ENCODE measurements around the gene KLHDC8A. TPM values are rescaled to one million over a fixed set of nuclear protein-coding genes. Genes with fewer than 3 reads are reported as not detected.

Gene KLHDC8A
- total and polyA plus RNA-seq, 7 donors, result 0.01 to 0.24 (median 0.03) TPM; not detected in 4

DNA sequence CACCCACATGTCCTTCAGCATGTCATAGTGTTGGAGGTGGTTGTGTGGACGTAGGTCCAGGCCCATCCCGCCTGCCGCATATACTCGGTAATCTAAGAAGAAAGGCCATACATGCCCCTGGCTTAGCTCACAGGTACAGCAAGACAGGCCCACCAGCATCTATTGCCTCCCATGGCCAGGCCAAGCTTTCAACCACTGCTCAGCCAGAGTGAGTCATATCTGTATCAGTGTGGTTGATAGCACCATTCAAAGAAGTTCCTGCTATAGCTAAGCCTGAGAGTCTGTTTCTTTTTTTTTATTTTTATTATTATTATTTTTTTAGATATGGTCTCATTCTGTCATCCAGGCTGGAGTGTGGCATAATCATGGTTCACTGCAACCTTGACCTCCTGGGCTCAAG lies 17.0 kb downstream of the KLHDC8A start:
- Histone ChIP-seq H3K4me1 (peaks cover 12% of the 10 kb centered on the region), H3K27me3 (ENCODE audit: insufficient read depth in 3 of 3, low read length in 2 of 3) (peaks cover 0 to 22% (median 10%) of the 10 kb centered on the region in 3 donors), H3K27ac (no peak overlapping the region), H3K36me3 (ENCODE audit: insufficient read depth in 1 of 2, low read depth in 1 of 2) (no peaks in the 10 kb centered on the region), H3K4me3 (no peak overlapping the region), H3K9me3 (no peaks in the 10 kb centered on the region)
- TF ChIP-seq, protein P1, sequence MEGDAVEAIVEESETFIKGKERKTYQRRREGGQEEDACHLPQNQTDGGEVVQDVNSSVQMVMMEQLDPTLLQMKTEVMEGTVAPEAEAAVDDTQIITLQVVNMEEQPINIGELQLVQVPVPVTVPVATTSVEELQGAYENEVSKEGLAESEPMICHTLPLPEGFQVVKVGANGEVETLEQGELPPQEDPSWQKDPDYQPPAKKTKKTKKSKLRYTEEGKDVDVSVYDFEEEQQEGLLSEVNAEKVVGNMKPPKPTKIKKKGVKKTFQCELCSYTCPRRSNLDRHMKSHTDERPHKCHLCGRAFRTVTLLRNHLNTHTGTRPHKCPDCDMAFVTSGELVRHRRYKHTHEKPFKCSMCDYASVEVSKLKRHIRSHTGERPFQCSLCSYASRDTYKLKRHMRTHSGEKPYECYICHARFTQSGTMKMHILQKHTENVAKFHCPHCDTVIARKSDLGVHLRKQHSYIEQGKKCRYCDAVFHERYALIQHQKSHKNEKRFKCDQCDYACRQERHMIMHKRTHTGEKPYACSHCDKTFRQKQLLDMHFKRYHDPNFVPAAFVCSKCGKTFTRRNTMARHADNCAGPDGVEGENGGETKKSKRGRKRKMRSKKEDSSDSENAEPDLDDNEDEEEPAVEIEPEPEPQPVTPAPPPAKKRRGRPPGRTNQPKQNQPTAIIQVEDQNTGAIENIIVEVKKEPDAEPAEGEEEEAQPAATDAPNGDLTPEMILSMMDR (IDR thresholded peaks at IDR 0.05), result no peak
- WGBS, 3 donors, result 94 to 98% (median 96%) methylated on average over 4 of the region's 4 CpGs
- intact Hi-C loops (cut with DNase I), result loop anchor here in 1 of 2 donors (5.0 kb wide), 1 partner anchor 183 kb away; no protein-coding TSS in a partner anchor
- DNase-seq (no peak), ATAC-seq (no peak)

DNA sequence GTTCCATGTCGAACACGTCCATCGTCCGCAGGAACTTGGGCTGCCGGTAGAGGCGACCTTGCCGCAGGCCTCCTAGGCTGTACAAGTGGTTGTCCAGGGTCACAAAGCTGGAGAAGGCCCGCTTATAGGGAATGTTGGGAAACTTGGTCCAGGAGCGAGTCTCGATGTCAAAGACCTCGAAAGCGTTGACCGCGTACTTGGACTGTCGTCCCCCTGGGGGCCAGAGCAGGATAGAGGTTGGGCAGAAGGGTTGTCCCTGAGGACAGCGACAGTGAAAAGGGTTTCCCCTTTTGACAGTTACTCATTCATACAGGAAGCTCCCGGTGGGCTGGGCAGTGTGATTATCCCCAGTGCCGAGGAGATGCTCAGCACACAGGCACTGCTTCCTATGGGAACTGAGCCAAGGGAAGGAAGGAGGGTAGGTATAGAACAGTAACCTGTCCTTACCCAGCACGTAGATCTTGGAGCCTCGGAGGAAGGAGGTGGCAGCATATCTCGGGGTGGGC lies 17.5 kb downstream of the KLHDC8A start:
- ATAC-seq (no peak), DNase-seq (no peak)
- no peak overlapping the region for H3K4me3 ChIP-seq
- 84 to 90% (median 88%) methylated on average over 21 of the region's 21 CpGs for WGBS, 3 donors
- H3K27ac ChIP-seq, result no peak overlapping the region
- H3K36me3 ChIP-seq (ENCODE audit: insufficient read depth in 1 of 2, low read depth in 1 of 2), result no peaks in the 10 kb centered on the region
- TF ChIP-seq, protein P1 (IDR thresholded peaks at IDR 0.05), result no peak
- H3K27me3 ChIP-seq (ENCODE audit: insufficient read depth in 3 of 3, low read length in 2 of 3), result peaks cover 0 to 17% (median 7%) of the 10 kb centered on the region in 3 donors
- H3K9me3 ChIP-seq, result no peaks in the 10 kb centered on the region
- intact Hi-C loops (cut with DNase I), result loop anchor here in 1 of 2 donors (5.0 kb wide), 1 partner anchor 183 kb away; no protein-coding TSS in a partner anchor
- peaks cover 12% of the 10 kb centered on the region for H3K4me1 ChIP-seq

DNA sequence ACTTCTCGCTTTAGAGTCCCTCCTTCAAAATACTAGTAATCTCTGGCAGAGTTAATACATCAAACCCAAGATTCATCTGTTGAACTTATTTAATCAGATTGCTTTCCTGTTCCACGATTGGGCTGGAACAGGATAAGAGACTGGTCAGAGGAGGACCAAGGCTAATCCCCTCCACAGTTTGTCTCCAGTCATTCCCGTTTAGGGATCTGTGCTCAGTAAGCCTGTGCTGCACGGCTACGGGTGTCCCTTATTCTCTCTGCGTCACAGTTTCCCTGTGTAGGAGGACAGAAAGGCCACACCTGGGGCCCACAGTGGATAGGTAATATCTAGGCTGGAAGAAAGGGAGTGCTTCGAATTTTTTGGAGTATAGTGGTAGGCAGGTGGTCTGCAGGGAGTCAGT lies 18.7 kb downstream of the KLHDC8A start:
- 68 to 73% (median 68%) methylated on average over 7 of the region's 7 CpGs for WGBS, 3 donors
- DNase-seq (no peak), ATAC-seq (no peak)
- Histone ChIP-seq H3K27ac (no peak overlapping the region), H3K27me3 (ENCODE audit: insufficient read depth in 3 of 3, low read length in 2 of 3) (peaks cover 0 to 5% (median 0%) of the 10 kb centered on the region in 3 donors), H3K9me3 (no peaks in the 10 kb centered on the region), H3K36me3 (ENCODE audit: insufficient read depth in 1 of 2, low read depth in 1 of 2) (no peaks in the 10 kb centered on the region), H3K4me1 (peaks cover 5% of the 10 kb centered on the region), H3K4me3 (no peak overlapping the region)
- intact Hi-C loops (cut with DNase I), result loop anchor here in 1 of 2 donors (5.0 kb wide), 1 partner anchor 184 kb away; no protein-coding TSS in a partner anchor
- TF ChIP-seq, protein P1 (IDR thresholded peaks at IDR 0.05), result no peak

DNA sequence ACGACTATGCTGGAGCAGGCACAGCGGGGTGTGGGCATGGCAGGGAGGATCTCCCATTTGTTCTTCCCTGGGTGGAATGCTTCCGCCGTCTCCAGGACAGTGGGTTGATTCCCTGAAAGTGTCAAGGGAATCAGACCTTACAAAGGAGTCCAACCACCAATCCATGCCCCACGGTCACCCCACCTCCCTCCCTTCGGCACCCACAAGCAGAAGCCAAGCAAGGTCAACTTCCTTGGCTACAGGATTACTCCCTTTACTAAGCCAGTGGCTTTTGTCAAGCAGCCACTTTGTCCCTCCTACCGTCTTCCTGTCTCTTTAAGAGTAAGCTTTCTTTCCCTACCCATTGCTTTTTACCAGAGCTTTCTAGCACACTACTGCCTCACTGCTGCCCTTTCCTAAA lies 19.2 kb downstream of the KLHDC8A start:
- Histone ChIP-seq H3K4me1 (peaks cover 10% of the 10 kb centered on the region), H3K4me3 (no peak overlapping the region), H3K9me3 (no peaks in the 10 kb centered on the region), H3K27ac (no peak overlapping the region), H3K27me3 (ENCODE audit: insufficient read depth in 3 of 3, low read length in 2 of 3) (no peaks in the 10 kb centered on the region), H3K36me3 (ENCODE audit: insufficient read depth in 1 of 2, low read depth in 1 of 2) (no peaks in the 10 kb centered on the region)
- intact Hi-C loops (cut with DNase I), result loop anchor here in 1 of 2 donors (5.0 kb wide), 1 partner anchor 185 kb away; no protein-coding TSS in a partner anchor
- TF ChIP-seq, protein P1 (IDR thresholded peaks at IDR 0.05), result no peak
- WGBS, 3 donors, result 66 to 80% (median 69%) methylated on average over 7 of the region's 7 CpGs
- ATAC-seq (no peak), DNase-seq (no peak)

All from psoas muscle (tissue), 8 donors.